Measurements from ENCODE around the gene ARFGEF3.
A peak's percentile ranks its signal among the peaks of the same experiment; 100 is the strongest.

GRCh38 chr6:138129190-138129589 lies 32.5 kb upstream of the ARFGEF3 start:
- TF ChIP-seq CTCF (IDR thresholded peaks at IDR 0.05) (peak in 1 of 6 experiments; percentile 9), POLR2A (IDR thresholded peaks at IDR 0.05) (no peak)
